M059J (cell line): ENCODE results near the gene MEIKIN. TPM values are rescaled to one million over a fixed set of nuclear protein-coding genes. Genes with fewer than 3 reads are reported as not detected.
"Not testable (repeated sequence)": the region's sequence is repeated elsewhere in the genome, so short reads cannot be mapped to it uniquely, and the experiment has no call there.

Source experiments
- DNase-seq: peaks from one replicate; pipeline ENCODE4 v3.0.0-alpha.2; 2012; ENCODE audit warnings: low read depth
- total RNA-seq: library from RNA; depleted of rRNA; stranded (reverse); fragments of >200 nt; shearing (Covaris generic); gene quantifications from 2 replicates; pipeline ENCODE4 v1.2.3, GENCODE V29; 2014

MEIKIN gene
- total RNA-seq, 1 experiment from 2014 or later = not detected

DNA sequence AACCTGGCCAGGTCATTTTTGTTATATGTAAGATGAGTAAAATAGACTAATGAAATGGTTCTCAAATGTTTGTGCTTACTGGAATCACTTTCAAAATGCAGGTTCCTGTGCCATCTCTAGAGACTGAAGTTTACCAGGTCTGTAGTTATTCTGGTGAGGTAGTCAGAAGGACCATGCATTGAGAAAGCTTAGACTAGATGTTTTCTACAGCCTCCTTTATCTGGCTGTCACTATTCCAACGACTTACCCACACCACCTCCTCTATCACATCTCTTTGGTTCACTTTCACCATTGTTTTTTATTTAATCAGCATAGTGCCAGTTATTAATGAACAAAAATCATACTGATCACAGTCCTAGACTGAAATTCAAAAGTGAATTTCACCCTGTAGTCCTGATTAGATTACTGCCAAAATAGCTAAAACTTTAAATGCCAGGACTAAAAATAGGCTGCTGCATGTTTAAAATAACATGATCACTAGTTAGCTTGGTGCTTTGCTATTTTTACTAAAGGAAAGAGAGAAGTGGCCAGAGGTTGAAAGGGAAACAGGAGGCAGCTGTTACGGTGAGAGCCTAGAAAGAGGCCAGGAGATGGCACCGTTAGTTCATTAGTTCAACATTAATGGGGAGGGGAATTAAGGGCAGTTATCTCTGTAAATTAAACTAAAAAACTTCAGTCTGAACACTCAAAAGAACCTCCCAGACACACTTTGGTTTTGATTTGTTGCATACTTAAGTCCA is 134.8 kb downstream of the MEIKIN start:
- DNase-seq = peak; percentile 30

DNA sequence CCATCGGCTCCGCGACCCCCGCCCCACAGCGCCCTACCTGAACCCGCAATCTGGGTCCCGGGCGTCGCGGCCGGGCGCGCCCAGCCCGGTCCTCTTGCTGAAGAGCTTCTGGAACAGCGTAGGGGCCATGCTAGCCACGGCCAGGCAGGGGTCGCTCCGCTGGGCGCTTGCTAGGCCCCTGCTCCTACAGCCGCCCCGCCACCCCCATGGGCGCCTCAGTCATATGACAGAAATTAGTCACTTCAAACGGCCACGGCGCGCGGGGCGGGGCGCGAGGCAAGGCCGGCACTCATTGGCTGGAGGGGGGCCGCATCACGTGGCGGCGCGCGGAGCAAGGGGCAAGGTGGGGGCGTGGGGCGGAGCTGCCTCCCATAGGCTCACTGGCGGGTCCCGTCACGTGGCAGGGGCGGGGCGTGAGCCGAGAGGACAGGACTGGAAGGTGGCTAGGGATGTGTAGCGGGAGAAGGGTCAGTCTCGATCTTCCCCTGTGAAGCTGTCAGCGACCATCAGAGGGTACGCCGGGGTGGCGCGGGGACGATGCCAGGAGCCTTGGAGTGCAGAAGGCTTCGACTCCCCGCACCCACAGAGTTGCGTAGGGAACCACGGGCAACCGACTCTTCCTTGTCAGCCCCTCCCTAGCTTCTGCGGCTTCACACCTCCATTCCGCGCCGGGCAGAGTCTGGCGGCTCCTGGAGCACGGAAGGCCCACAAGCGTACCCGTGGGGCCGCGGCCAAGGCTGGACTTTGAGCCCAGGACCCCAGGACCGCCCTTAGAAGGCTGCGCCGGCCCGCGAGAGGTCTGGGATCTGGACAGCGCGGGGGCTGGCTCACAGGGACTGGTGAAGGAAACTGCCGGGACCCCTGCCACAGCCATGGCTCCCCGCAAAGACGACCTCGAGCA is 148.4 kb downstream of the MEIKIN start, which contains the start of gene FNIP1:
FNIP1 (minus strand) TSS at position 225 of the 901 bp plus-strand sequence; CDS start at position 129, 96 bp downstream.
- peak; percentile 97 for DNase-seq

DNA sequence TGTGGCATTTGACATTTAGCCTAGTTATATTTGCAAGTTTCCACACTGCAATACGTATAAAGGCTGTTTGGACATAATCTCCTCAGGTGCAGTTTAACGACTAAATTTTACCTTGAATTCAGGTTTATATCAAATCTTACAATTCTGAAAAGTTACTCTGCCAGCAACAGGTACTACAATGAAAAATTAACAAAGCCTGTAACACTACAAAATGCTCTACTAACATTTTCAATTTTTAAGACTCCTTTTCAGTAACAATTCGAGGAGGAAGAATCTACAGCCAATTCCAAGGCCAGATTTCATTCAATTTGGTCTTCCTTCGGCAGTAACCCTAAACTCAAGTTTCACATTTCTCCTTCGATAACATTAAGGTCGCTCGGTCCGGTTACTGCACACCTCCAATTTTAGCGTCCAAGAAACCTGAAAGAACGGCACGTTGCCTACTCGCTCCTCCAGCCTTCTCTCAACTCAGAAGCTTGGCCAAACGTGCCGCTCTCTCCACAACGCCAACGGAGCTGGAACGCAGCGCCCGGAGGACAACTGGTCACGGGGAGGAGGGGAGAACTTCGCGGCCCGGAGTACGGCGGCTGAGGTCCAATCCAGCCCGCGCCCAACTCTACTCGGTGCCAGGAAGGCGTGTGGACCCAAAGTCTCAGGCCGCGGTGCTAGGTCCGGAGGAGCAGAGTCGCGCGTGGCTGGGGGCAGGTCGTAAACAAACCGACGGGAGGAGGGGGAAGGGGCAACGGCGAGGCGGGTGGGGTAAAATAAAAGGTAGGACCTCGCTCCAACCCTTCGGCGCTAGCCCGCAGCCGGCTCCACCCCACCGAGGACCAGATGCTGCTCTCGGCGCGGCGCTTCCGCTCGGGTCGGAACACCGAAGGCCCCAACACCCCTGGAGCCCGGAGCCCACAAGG is 149.3 kb downstream of the MEIKIN start:
- DNase-seq = peak; percentile 62

DNA sequence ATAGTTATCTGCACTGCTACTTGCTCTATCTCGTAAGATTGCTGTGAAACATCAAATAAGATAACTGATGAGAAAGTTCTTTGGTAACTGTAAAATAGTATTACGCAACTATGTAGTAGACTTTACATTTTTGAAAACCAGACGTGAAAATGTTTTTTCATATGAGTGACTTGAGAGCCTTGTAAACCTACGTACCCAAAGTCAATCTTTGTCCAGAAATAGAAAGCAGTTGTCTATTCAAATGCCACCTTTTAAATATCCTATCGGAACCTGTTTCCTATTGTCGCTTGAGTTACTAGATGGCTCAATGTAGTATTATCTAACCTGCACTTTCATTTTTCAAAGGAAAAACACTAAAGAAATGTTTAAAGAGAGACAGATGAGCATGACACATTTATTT is 150.2 kb downstream of the MEIKIN start:
- DNase-seq = no peak

DNA sequence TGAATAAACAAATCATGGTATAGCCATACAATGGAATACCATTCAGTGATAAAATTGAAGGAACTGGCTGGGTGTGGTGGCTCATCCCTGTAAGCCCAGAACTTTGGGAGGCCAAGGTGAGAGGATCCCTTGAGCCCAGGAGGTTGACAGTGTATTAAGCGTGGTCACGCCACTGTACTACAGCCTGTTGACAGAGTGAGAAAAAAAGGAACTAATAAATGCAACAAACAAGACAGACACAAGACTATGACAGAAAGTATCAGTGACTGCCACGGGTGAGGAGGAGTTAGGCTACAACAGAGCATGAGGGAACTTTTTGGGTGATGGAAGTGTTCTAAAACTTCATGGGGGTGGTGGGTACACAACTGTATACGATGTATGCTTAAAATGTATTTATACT is 150.9 kb downstream of the MEIKIN start:
- no peak for DNase-seq

DNA sequence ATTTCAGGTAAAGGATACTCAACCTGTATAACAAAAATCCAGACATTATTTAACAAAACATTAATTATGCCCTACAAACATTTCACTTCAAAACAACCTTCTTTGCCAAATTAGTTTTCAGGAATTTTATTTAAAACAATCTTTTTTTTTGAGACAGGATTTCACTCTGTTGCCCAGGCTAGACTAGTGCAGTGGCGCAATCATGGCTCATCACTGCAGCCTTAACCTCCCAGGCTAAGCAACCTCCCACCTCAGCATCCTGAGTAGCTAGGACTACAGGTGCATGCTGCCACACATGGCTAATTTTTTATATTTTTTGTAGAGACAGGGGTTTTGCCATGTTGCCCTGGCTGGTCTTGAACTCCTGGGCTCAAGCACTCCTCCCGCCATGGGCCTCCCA is 152.6 kb downstream of the MEIKIN start:
- DNase-seq = no peak

DNA sequence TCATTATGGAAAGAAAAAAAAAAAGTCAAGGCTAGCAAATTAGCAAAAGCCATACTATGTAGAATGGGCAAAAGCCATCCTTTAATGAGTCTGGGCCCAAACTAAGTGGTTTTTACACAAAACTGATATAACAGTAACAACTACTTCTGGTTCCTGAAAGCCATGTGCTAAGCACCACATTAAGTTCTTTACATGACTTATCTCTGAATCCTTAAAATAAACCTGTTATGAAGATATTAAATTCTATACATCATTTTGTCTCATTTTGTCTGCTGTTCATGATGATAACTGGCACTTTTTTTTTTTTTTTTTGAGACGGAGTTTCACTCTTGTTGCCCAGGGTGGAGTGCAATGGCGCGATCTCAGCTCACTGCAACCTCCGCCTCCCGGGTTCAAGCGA is 153.6 kb downstream of the MEIKIN start:
- DNase-seq = no peak

DNA sequence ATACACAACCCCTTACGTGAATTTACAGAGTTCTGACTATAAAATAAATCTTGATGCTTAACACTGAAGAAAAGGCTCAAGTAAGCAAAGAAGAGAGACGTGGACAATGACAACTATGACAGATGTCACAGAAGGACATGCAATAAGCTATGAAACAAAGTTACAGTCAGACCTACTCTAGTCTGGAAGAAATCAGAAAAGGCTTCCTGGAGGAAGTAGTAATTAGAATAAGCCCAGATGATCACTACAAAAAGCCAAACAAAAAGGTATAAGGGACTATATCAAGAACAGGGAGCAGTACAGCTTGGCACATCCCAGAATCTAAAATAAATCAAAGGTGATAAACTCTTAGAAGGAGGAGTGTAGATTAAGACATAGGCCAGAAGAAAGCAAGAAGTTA is 154.9 kb downstream of the MEIKIN start:
- DNase-seq = no peak

DNA sequence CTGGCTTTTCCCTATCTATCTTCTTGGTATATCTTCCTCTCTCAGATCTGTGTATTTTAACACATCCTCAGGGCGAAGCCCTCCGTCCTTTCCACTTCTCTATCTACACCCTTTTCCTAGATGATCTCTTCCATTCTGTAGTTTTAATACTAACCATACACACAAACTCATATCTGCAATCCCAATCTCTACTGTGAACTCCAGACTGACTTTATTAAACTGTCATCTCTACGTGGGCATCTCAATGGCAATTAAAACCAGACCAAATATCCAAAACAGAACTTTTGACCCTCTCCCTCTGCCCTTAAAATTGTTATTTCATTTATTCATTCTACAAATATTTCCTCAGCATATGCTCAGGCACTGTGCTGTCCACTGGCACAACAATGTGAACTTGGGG is 155.7 kb downstream of the MEIKIN start:
- no peak for DNase-seq

DNA sequence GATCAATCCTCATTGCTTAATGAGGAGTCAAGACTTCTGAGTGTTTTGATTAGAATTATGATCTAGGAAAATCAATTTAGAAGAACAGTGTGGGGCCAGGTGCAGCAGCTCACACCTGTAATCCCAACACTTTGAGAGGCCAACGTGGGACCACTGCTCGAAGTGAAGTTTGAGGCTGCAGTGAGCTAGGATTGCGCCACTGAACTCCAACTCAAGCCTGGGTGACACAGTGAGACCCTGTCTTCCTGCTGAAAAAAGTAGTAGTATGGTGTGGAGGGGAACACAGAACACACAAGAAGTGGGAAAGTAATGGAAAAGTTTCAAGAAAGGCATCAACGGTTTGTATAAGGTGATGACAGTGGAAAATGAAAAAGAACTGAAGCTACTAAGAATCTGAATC is 157.7 kb downstream of the MEIKIN start:
- DNase-seq = no peak

DNA sequence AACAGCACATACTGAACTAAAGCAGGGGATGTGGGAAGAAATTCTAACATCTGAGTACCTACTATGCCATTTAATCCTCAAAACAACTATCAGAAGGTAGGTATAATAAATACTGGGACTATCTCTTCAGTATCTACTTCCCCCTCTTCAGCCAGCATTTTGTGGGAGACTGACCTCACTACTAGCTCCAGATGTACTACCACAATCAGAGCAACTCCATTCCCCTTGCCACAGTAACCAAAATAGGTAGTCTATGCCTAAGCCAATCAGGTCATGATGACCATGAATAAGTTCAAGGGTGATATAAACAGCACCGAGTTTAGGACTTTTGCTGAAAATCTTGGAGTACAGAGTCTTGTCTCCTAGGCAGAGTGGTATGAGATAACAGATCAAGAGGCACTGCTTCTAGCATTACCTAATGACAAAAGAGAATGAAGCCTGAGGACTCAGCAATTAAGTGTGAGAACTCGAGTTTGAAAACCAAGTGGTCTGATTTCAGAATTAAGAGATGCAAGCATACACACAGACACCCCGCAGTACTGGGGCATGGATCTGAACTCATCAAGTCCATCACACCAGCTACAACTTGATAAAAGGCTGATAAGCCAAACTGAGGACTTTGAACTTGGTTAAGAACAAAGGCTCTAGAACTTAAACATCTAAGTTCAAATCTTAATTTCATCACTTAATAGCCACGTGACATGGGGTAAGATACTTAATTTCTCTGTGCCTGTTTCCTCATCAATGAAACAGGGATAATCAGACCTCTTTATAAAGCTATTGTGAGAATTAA is 158.4 kb downstream of the MEIKIN start:
- no peak for DNase-seq

DNA sequence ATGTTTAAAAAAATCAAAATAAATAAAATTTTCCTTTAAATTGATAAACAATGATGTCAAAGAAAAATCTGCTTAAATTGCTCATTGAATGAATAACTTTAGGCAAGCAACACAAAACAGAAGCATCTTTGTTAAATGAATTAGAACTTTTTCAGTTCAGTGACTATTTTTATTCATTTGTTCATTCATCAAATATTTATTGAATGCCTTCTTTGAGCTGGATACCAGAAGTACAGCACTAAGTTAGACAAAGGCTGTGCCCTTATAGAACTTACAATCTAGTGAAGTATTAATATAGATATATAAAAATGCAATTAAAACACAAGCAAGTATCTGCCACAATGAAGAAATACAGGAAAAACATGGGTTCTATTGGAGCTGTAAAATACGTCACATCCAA is 159.4 kb downstream of the MEIKIN start:
- DNase-seq = no peak

DNA sequence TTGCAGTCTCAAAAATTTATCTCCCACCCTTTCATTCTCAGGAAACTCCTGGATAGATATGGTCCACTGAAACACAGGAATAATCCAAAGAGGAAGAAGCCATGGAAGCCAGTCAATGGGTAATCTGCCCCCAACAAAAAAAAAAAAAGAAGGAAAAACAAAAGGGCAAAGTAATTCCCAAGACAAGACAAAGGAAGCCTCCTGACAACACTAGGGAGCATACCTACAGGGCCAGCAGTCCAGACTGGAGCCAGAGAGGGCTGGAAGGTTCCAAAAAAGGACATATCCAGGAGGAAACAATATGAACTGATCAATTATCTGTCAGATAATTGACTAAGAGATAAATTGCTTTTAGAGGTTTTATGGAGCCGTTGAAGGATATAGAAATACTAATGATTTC is 161.6 kb downstream of the MEIKIN start:
- DNase-seq = no peak

DNA sequence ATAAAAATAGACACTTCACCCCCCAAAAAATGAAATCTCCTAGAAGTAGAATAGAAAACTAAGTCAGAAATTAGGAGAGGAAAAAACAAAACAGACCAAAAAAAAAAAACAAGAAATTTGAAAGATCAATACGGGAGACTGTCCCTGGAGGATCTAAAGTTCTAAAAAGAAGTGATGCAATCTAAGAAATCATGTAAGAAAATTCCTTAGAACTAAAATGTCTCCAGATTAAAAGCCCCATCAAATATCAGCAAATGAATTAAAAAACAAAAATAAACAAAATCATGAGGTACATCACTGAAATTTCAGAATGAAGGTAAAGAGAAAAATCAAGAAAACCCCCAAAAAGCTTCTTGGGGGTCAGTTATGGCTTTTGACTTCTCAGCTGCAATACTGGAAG is 162.1 kb downstream of the MEIKIN start:
- DNase-seq = no peak

DNA sequence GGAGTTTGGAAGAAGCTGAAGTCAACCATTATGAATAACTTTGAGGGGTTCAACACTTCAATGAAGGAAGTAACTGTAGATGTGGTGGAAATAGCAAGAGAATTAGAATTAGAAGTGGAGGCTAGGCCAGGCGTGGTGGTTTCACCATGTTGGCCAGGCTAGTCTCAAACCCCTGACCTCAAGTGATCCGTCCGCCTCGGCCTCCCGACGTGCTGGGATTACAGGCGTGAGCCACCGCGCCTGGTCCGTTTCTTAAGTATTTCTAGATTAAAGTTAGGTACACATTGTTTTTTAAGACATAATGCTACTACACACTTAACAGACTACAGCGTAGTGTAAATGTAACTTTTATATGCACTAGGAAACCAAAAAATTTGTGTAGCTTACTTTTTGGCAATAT is 162.7 kb downstream of the MEIKIN start:
- DNase-seq = no peak

DNA sequence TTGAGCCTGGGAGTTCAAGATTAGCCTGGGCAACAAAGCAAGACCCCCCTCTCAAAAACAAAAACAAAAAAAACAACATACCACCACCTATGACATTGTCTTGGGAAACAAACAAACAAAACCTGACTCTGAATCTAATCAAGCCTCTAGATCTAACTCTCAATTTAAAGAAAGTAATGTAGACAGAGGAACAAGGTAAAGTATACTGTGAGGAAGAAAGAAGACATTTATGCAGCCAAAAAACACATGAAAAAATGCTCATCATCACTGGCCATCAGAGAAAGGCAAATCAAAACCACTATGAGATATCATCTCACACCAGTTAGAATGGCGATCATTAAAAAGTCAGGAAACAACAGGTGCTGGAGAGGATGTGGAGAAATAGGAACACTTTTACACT is 167.3 kb downstream of the MEIKIN start:
- not testable (repeated sequence) for DNase-seq

DNA sequence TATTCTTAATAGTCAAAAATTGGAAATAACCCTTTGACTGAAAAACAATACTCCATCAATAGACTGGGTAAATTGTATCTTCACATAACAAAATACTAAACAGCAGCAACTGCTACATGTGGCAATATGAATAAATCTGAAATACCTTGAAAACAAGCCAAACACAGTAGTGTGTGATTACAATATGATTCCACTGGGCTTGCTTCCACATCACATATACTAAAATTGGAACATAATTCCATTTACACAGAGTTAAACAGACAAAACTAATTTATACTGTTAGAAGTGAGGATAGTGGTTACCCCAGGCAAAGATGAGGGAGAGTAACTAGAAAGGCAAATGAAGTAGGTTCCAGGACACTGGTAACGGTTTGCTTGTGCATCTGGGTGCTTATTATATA is 169.0 kb downstream of the MEIKIN start:
- DNase-seq = no peak

DNA sequence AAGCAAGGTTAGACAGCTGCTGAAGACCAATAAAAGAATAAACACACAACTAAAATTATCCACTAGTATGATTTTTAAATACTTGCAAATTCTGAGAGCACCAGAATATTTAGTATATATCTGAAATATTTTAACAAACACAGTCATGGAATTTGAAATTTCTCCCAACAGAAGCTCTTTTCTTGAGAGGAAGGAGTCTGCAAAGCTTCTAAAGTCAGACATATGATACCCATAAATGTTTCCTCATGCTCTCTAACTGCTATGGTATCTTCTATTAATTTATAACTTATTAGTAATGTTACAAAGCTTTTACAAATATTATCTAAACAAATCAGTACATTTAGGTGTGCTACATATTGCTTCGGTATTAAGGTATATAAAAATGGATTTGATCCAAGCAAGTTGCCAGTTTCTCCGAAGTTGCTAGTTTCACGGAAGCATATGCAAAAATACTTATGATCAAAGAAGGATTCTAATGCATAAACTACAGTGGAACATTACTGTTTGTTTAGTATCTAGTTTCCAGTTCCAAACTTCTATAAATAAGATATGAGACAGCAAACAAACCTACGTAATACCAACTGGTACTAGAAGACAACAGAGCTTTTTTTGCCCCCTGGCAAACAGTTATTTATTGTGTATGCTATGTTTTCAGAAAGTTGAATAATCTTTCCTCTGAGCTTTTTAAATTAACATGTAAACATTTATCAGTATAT is 170.7 kb downstream of the MEIKIN start:
- no peak for DNase-seq

DNA sequence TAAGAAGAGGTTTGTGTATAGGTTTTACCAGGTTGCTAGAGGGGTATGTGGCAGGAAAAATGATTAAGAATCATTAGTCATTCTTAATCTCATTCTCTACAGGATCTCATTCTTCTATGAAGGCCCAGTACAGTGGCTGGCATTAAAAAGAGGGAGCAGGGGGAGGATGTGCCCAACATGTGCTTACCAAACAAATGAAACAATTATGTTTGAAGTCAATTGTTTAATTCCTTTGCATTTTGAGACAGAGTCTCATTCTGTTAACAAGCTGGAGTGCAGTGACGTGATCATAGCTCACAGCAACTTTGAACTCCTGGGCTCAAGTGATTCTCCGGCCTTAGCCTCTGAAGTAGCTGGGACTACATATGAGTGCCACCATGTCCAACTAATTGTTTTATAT is 171.7 kb downstream of the MEIKIN start:
- DNase-seq = peak; percentile 41

DNA sequence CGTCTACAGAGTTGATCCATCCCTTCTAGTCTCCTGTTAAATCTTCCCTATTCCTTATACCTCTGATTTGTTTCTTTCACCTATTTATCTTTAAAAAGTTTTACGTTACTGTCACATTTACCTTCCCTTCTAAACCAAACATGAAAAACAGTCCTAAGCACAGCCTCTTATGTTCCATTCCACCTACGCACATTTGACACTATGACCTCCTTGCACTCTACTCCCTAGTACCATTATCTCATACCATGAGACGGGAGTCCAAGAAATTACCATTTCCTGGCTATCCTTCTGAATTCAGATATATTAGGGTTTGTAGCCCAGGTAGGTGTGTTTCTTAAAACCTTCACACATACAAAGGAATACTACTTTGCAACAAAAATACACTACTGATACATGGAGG is 173.8 kb downstream of the MEIKIN start:
- DNase-seq = no peak
